Left ventricle myocardium superior (tissue), 1 donor: ENCODE results near the gene UGGT1. TPM values are rescaled to one million over a fixed set of nuclear protein-coding genes. Genes with fewer than 3 reads are reported as not detected.

Experiments used
- ATAC-seq: fragments of 200-7000 bp; cut with Tn5 transposase; one replicate; pipeline ENCODE4 v1.9.1; 2020; ENCODE audit warnings: mild to moderate bottlenecking, moderate library complexity
- DNase-seq: peaks from one replicate; pipeline ENCODE4 v3.0.0-alpha.2; 2020
- intact Hi-C: fragments of 100-400 bp; cut with micrococcal nuclease; formaldehyde crosslinking; loops from one replicate; pipeline ENCODE4 v1.11.0; 2022
- total RNA-seq: library from RNA; stranded (reverse); fragmentation: NEBNext Ultra II Directional; extraction: Animal tissue kit (Norgen Biotek cat#: 25700); gene quantifications from one replicate; pipeline ENCODE4 v1.2.1, GENCODE V29; 2021
- donor health status: DM: no; HTN: yes; CAD: no; lungs with severe emphysema.

Gene UGGT1
- total RNA-seq, 1 donor from 2014 or later = 24.6 TPM

DNA sequence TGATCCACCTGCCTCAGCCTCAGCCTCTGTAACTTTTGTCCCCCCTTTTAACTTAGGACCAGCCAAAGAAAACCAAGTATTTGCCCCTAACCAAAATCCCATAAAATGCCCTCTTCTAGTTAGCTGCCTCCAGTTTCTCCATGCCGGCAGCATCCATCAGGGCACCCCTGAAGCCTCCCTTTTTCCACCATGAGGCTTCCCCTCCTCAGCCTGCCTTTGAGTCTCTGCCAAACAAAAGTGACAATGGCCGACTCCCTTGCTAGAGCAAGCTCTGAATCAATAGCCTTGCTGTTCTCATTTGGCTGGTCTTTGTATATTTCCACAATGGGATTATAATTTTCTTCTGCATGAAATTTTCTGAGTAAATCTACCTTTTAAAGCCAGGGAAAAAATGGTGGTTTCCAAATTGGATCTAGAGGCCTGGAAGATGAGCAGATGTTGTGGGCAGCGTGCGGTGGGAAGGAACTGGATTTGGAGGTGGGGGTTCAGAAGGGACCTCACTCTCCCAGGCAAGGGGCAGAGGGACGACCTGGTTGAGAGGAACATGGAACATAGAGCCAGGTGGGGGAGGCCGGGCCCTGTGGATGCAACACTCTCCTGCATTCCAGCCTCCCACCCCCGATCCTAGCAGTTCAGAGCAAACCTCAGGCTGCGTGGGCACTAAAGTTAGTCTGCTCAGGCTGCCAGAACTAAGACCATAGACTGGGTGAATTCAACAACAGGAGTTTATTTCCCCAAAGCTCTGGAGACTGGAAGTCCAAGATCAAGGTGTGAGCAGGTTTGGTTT, 147.1 kb downstream of the UGGT1 start:
- intact Hi-C loops = loop anchor here (10.0 kb wide), 1 partner anchor 353 kb away; the partner anchor contains the start of gene AMMECR1L
- DNase-seq = no peak
- no peak for ATAC-seq

DNA sequence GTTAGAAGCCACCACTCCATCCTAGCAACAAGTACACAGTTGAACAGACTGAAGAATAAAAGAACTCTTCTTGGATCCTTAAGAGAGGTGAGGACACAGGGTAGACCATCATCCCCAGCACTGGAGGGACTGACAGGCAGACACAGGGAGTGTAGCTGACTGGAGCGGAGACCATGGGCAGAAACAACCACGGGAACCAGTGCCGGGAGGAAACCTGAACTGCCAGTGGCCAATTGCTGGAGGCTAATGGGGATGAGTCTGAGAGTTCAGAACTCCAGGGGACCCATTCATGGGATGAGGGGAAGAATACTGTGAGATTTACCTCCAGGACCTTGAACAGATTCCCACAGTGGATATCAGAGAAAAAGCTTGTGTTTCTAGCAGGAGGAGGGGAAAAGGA, 150.9 kb downstream of the UGGT1 start:
- no peak for DNase-seq
- intact Hi-C loops = no loop called here
- ATAC-seq = no peak

Other genes with a start within 250 kb of the UGGT1 start
- gene POLR2D, start 233.0 kb upstream of the UGGT1 start, total RNA-seq = 24.8 TPM
- gene AMMECR1L, start 205.2 kb upstream of the UGGT1 start, total RNA-seq = 9.8 TPM
- 16.8 TPM for gene SAP130, start 63.1 kb upstream of the UGGT1 start, total RNA-seq
- 35.2 TPM for gene HS6ST1, start 227.7 kb downstream of the UGGT1 start, total RNA-seq